Endothelial cell of umbilical vein (primary cell): ENCODE results near the gene APOBEC4. TPM values are rescaled to one million over a fixed set of nuclear protein-coding genes. Genes with fewer than 3 reads are reported as not detected.

Source experiments
- BruUV-seq: library from RNA; stranded (reverse); fragments of 400-500 nt; replicated peaks from 2 replicates; lab custom pipeline; 2021; lab: Mats Ljungman, UMichigan
- CTCF ChIA-PET: fragments of 300-600, 350-600 bp; sonication (Branson Sonifier 250); formaldehyde crosslinking; loops from one replicate; lab custom pipeline; 2021; ENCODE audit warnings: antibody characterized with exemption, inconsistent platforms; lab: Charles Lee
- POLR2A ChIA-PET: fragments of 300-600, 350-600 bp; sonication (Branson Sonifier 250); formaldehyde crosslinking; loops from one replicate; lab custom pipeline; 2021; ENCODE audit warnings: antibody characterized with exemption, inconsistent platforms; lab: Charles Lee
- DNase-seq: peaks from one replicate; pipeline ENCODE4 v3.0.0-alpha.2; 2011; ENCODE audit warnings: low read depth, low spot score
- FAIRE-seq: peaks from 2 replicates; lab custom pipeline; 2011; peaks lifted over from hg19 to GRCh38; lab: Jason Lieb, UNC
- H2AFZ ChIP-seq: 2 replicates; pipeline ENCODE4 v1.6.0; 2012; ENCODE audit warnings: low read depth, low read length, control low read depth, inconsistent platforms
- H3K27ac ChIP-seq: 2 replicates; pipeline ENCODE4 v1.5.1; 2011; ENCODE audit warnings: low read depth, mild to moderate bottlenecking, control low read depth, low read length, moderate library complexity; ENCODE audit not compliant: insufficient read depth
- H3K27me3 ChIP-seq, 2 experiments: 2 replicates each; pipeline versions ENCODE4 v1.6.0 to v1.6.1; 2011; ENCODE audit warnings: low read length in 2 of 2, mixed read lengths in 1 of 2; ENCODE audit not compliant: control insufficient read depth in 2 of 2, insufficient read depth in 2 of 2
- H3K36me3 ChIP-seq, 2 experiments: 2 replicates in 1 of 2; 3 replicates in 1 of 2; pipeline ENCODE4 v1.5.1; 2011; ENCODE audit warnings: low read length in 2 of 2, mild to moderate bottlenecking in 1 of 2, moderate library complexity in 1 of 2; ENCODE audit not compliant: control insufficient read depth in 2 of 2, insufficient read depth in 2 of 2; ENCODE audit errors: extremely low read depth in 1 of 2
- H3K4me1 ChIP-seq: 3 replicates; pipeline ENCODE4 v1.5.1; 2011; ENCODE audit warnings: mild to moderate bottlenecking, low read length; ENCODE audit not compliant: control insufficient read depth, insufficient read depth; ENCODE audit errors: extremely low read depth
- H3K4me2 ChIP-seq: 2 replicates; pipeline ENCODE4 v1.6.1; 2011; ENCODE audit warnings: low read length, control low read depth, mixed read lengths; ENCODE audit not compliant: insufficient read depth
- H3K4me3 ChIP-seq, 3 experiments: fragments of 200-600 bp in 1 of 3; sonication (generic), shearing (Covaris generic) in 1 of 3; replicated peaks in 1 of 3; 2 replicates each; pipeline ENCODE4 v1.5.1; 2011 to 2016; ENCODE audit warnings: control low read depth in 3 of 3, low read length in 3 of 3, mild to moderate bottlenecking in 2 of 3, inconsistent platforms in 1 of 3, low read depth in 1 of 3, moderate library complexity in 1 of 3; ENCODE audit not compliant: insufficient read depth in 1 of 3
- H3K79me2 ChIP-seq: 2 replicates; pipeline ENCODE4 v1.6.0; 2012; ENCODE audit warnings: low read length, inconsistent platforms; ENCODE audit not compliant: control insufficient read depth, insufficient read depth
- H3K9ac ChIP-seq: replicated peaks from 2 replicates; pipeline ENCODE3; 2011; ENCODE audit warnings: low read length, control low read depth; ENCODE audit not compliant: insufficient read depth; ENCODE audit errors: extremely low read depth
- H3K9me1 ChIP-seq: replicated peaks from 3 replicates; pipeline ENCODE4 v1.6.0; 2011; ENCODE audit warnings: mild to moderate bottlenecking, low read length; ENCODE audit not compliant: control insufficient read depth, insufficient read depth; ENCODE audit errors: extremely low read depth
- H3K9me3 ChIP-seq: replicated peaks from 2 replicates; pipeline ENCODE4 v1.5.1; 2012; ENCODE audit warnings: low read length, inconsistent platforms; ENCODE audit not compliant: control insufficient read depth, insufficient read depth
- H4K20me1 ChIP-seq: replicated peaks from 2 replicates; pipeline ENCODE3; 2011; ENCODE audit warnings: mild to moderate bottlenecking, low read length; ENCODE audit not compliant: control insufficient read depth, insufficient read depth; ENCODE audit errors: extremely low read depth
- CTCF ChIP-seq, 2 donors: IDR thresholded peaks; 1 replicate in 1 of 2; 2 replicates in 1 of 2; pipeline ENCODE4 v1.5.1; 2011; ENCODE audit warnings: low read length in 2 of 2, mild to moderate bottlenecking in 2 of 2, moderate library complexity in 2 of 2, control low read depth in 1 of 2, inconsistent platforms in 1 of 2, low read depth in 1 of 2; ENCODE audit not compliant: insufficient read depth in 1 of 2; ENCODE audit errors: extremely low read depth in 1 of 2
- EZH2 ChIP-seq: IDR thresholded peaks from 2 replicates; pipeline ENCODE4 v1.6.1; 2012; ENCODE audit warnings: borderline replicate concordance, low read depth, mild to moderate bottlenecking, moderate library complexity, low read length, inconsistent platforms; ENCODE audit not compliant: severe bottlenecking
- FOS ChIP-seq: IDR thresholded peaks from 2 replicates; pipeline ENCODE4 v1.6.1; 2011; ENCODE audit warnings: mild to moderate bottlenecking, low read length, moderate library complexity, borderline replicate concordance; ENCODE audit not compliant: insufficient read depth
- GATA2 ChIP-seq: IDR thresholded peaks from 2 replicates; pipeline ENCODE4 v1.7.0; 2011; ENCODE audit warnings: low read depth, mild to moderate bottlenecking, moderate library complexity, mixed read lengths, low read length; ENCODE audit not compliant: insufficient read length, insufficient read depth
- JUN ChIP-seq: IDR thresholded peaks from 2 replicates; pipeline ENCODE4 v1.6.1; 2011; ENCODE audit warnings: borderline replicate concordance, low read depth; ENCODE audit not compliant: insufficient read length, insufficient read depth
- MAX ChIP-seq: IDR thresholded peaks from 2 replicates; pipeline ENCODE4 v1.6.1; 2011; ENCODE audit not compliant: insufficient read depth, insufficient read length
- MYC ChIP-seq: IDR thresholded peaks from one replicate; pipeline ENCODE4 v1.6.1; 2011; ENCODE audit warnings: mild to moderate bottlenecking, low read depth, low read length
- POLR2A ChIP-seq: IDR thresholded peaks from 2 replicates; pipeline ENCODE4 v1.6.1; 2012; ENCODE audit warnings: low read depth, mild to moderate bottlenecking, control low read depth, low read length
- POLR2AphosphoS5 ChIP-seq: IDR thresholded peaks from 2 replicates; pipeline ENCODE4 v1.6.1; 2012; ENCODE audit warnings: low read depth, mild to moderate bottlenecking, control low read depth, low read length, moderate library complexity; ENCODE audit not compliant: insufficient read depth
- dilution Hi-C: fragments of 300-500 bp; cut with MboI; formaldehyde crosslinking; loops from one replicate; pipeline ENCODE4 v1.15.0; 2019; ENCODE audit warnings: low sequenced_read_pairs; ENCODE audit not compliant: extremely low pct_ligation_motif_present
- intact Hi-C: fragments of 100-400 bp; cut with micrococcal nuclease; formaldehyde crosslinking; loops from one replicate; pipeline ENCODE4 v1.10.0; 2022
- polyA plus RNA-seq, 4 experiments: library from polyadenylated mRNA; depleted of rRNA in 3 of 4; stranded (reverse) in 3 of 4; unstranded in 1 of 4; fragments of >200 nt; gene quantifications; 2 replicates each; pipeline versions ENCODE4 v1.2.1 to v1.2.3, GENCODE V29; 2011 to 2012; ENCODE audit warnings: missing spikeins in 1 of 4
- total RNA-seq: library from RNA; stranded (reverse); gene quantifications from 2 replicates; pipeline ENCODE4 v1.2.3, GENCODE V29; 2021

The APOBEC4 gene
- total and polyA plus RNA-seq, 2 donors (not counting 3 experiments of a cell fraction or from before 2014, with no cell fraction given): not detected

GRCh38 chr1:183688341-183689060 lies 35.4 kb upstream of the APOBEC4 start:
- Histone ChIP-seq H3K9ac (no peak overlapping the region), H3K4me1 (no peaks in the 10 kb centered on the region), H3K27ac (no peak overlapping the region), H3K4me3 (no peak overlapping the region), H3K36me3 (no peaks in the 10 kb centered on the region), H3K79me2 (no peaks in the 10 kb centered on the region), H3K4me2 (no peak overlapping the region), H4K20me1 (no peaks in the 10 kb centered on the region), H3K9me1 (no peaks in the 10 kb centered on the region), H2AFZ (no peak overlapping the region), H3K9me3 (no peaks in the 10 kb centered on the region), H3K27me3 (no peaks in the 10 kb centered on the region)
- ChIA-PET POLR2A (no interaction called here), CTCF (interaction anchor here (5.4 kb wide), 1 partner anchor 226 kb away, joined by 150 read pairs; no protein-coding TSS in a partner anchor)
- dilution Hi-C loops: no loop called here
- FAIRE-seq (no peak), DNase-seq (no peak)
- intact Hi-C loops: loop anchor here (5.0 kb wide), 1 partner anchor 146 kb away; no protein-coding TSS in a partner anchor
- BruUV-seq: no TSS peak
- TF ChIP-seq MYC (no peak), FOS (no peak), POLR2A (no peak), CTCF (IDR thresholded peaks at IDR 0.05; ENCODE audit: extremely low read depth in 1 of 2, insufficient read depth in 1 of 2, low read depth in 1 of 2, low read length in 2 of 2) (no peak), MAX (no peak), EZH2 (no peak), GATA2 (no peak), POLR2AphosphoS5 (no peak), JUN (no peak)
